HepG2 (cell line): ENCODE data around the gene PARVB. TPM values are rescaled to one million over a fixed set of nuclear protein-coding genes. Genes with fewer than 3 reads are reported as not detected.

Source experiments
- ATAC-seq: fragments of 200-7000 bp; cut with Tn5 transposase; 3 replicates; pipeline ENCODE4 v1.9.1; 2020; ENCODE audit warnings: mild to moderate bottlenecking, moderate library complexity
- BruUV-seq: library from RNA; stranded (reverse); fragments of 400-500 nt; replicated peaks from 2 replicates; lab custom pipeline; 2021; lab: Mats Ljungman, UMichigan
- CTCF ChIA-PET: fragments of 300-600 bp; formaldehyde crosslinking; extraction: SDS; loops from one replicate; lab custom pipeline; 2021; ENCODE audit warnings: low total read pairs, inconsistent platforms, low intra/inter-chr PET ratio; lab: Yijun Ruan, JAX
- POLR2A ChIA-PET: fragments of 350-600 bp; sonication (Branson Sonifier 250); formaldehyde crosslinking; loops from one replicate; lab custom pipeline; 2020; ENCODE audit warnings: antibody characterized with exemption, inconsistent platforms; lab: Yijun Ruan, JAX
- DNase-seq: peaks from one replicate; pipeline ENCODE4 v3.0.0-alpha.2; 2015; ENCODE audit warnings: low spot score
- FAIRE-seq: peaks from 3 replicates; lab custom pipeline; 2011; peaks lifted over from hg19 to GRCh38; lab: Jason Lieb, UNC
- H2AFZ ChIP-seq: one replicate; pipeline ENCODE4 v1.6.1; 2011; ENCODE audit warnings: low read length, inconsistent platforms
- H3K27ac ChIP-seq: fragments of 300-600 bp; 3 replicates; pipeline ENCODE4 v1.8.0; 2011; ENCODE audit warnings: mixed run types, mild to moderate bottlenecking, mixed read lengths, low read length, inconsistent platforms; ENCODE audit not compliant: insufficient read depth; ENCODE audit errors: extremely low read length
- H3K27me3 ChIP-seq, 2 experiments: fragments of 200-600 bp in 1 of 2; 2 replicates in 1 of 2; 3 replicates in 1 of 2; pipeline versions ENCODE4 v1.6.0 to v1.8.0; 2011; ENCODE audit warnings: low read length in 2 of 2, mild to moderate bottlenecking in 2 of 2, moderate library complexity in 2 of 2, inconsistent platforms in 1 of 2; ENCODE audit not compliant: insufficient read depth in 2 of 2, control insufficient read depth in 1 of 2
- H3K36me3 ChIP-seq, 2 experiments: fragments of 200-600 bp in 1 of 2; replicated peaks in 1 of 2; 2 replicates in 1 of 2; 3 replicates in 1 of 2; pipeline versions ENCODE4 v1.5.1 to v1.8.0; 2011; ENCODE audit warnings: low read length in 2 of 2, inconsistent platforms in 1 of 2; ENCODE audit not compliant: insufficient read depth in 2 of 2, control insufficient read depth in 1 of 2
- H3K4me1 ChIP-seq: 2 replicates; pipeline ENCODE4 v1.5.1; 2012; ENCODE audit warnings: low read length, inconsistent platforms; ENCODE audit not compliant: insufficient read depth
- H3K4me2 ChIP-seq: 2 replicates; pipeline ENCODE4 v1.6.0; 2011; ENCODE audit warnings: low read depth, low read length, inconsistent platforms
- H3K4me3 ChIP-seq, 3 experiments: fragments of 200-600 bp in 1 of 3; sonication (generic), shearing (Covaris generic) in 1 of 3; replicated peaks in 1 of 3; 2 replicates each; pipeline ENCODE4 v1.5.1; 2011 to 2016; ENCODE audit warnings: low read length in 3 of 3, inconsistent platforms in 2 of 3, low read depth in 2 of 3, mild to moderate bottlenecking in 2 of 3, control low read depth in 1 of 3, mixed read lengths in 1 of 3; ENCODE audit not compliant: insufficient read depth in 1 of 3
- H3K79me2 ChIP-seq: one replicate; pipeline ENCODE4 v1.6.1; 2011; ENCODE audit warnings: low read length, inconsistent platforms; ENCODE audit not compliant: insufficient read depth
- H3K9ac ChIP-seq: 2 replicates; pipeline ENCODE4 v1.6.0; 2011; ENCODE audit warnings: mild to moderate bottlenecking, low read depth, low read length, inconsistent platforms; ENCODE audit not compliant: insufficient read depth
- H3K9me3 ChIP-seq: 2 replicates; pipeline ENCODE4 v1.5.1; 2012; ENCODE audit warnings: mild to moderate bottlenecking, low read length
- H4K20me1 ChIP-seq: 2 replicates; pipeline ENCODE4 v1.6.0; 2011; ENCODE audit warnings: inconsistent platforms, mild to moderate bottlenecking, low read length, moderate library complexity; ENCODE audit not compliant: insufficient read depth
- CEBPZ ChIP-seq: IDR thresholded peaks from 2 replicates; pipeline ENCODE4 v1.6.1; 2012; ENCODE audit warnings: low read length, improper control_type of control experiment
- EHMT2 ChIP-seq: fragments of 200-600 bp; sonication (generic); IDR thresholded peaks from 2 replicates; pipeline ENCODE4 v1.7.0; 2017; ENCODE audit warnings: antibody characterized with exemption, low read depth, low read length, borderline replicate concordance
- HHEX ChIP-seq: IDR thresholded peaks from 2 replicates; pipeline ENCODE4 v1.6.1; 2016; ENCODE audit warnings: control low read depth
- POGK ChIP-seq: sonication (generic); formaldehyde crosslinking; conservative IDR thresholded peaks from 2 replicates; pipeline ENCODE4 v1.8.0; 2022; ENCODE audit warnings: mild to moderate bottlenecking, moderate library complexity, missing genetic modification reagents
- RAD51 ChIP-seq: fragments of 450-650 bp; IDR thresholded peaks from 2 replicates; pipeline ENCODE4 v1.6.1; 2016; ENCODE audit warnings: borderline replicate concordance
- RELA ChIP-seq: sonication (generic); formaldehyde crosslinking; IDR thresholded peaks from 2 replicates; pipeline ENCODE4 v1.4.0; 2020; ENCODE audit warnings: missing genetic modification reagents
- SPEN ChIP-seq: sonication (generic); formaldehyde crosslinking; IDR thresholded peaks from 2 replicates; pipeline ENCODE4 v1.5.1; 2020; ENCODE audit warnings: low read depth, mild to moderate bottlenecking, missing genetic modification reagents
- TAF15 ChIP-seq: fragments of 200-400 bp; formaldehyde crosslinking; IDR thresholded peaks from one replicate; pipeline ENCODE4 v1.6.1; 2018; ENCODE audit warnings: mild to moderate bottlenecking, low read depth, low read length; ENCODE audit not compliant: poor library complexity, severe bottlenecking
- ZMYM4 ChIP-seq: sonication (generic); formaldehyde crosslinking; IDR thresholded peaks from 2 replicates; pipeline ENCODE4 v1.8.1; 2023; ENCODE audit warnings: mild to moderate bottlenecking, missing genetic modification reagents
- WGBS: methylation state at CpG from one replicate; pipeline ENCODE4 v1.1.6; 2017; ENCODE audit warnings: low lambda C conversion rate; 5-methylcytosine and 5-hydroxymethylcytosine counted together
- in situ Hi-C: cut with HindIII; loops from 2 replicates; pipeline ENCODE4 v1.10.0; 2017; ENCODE audit warnings: low pct_unique_long_range_greater_than_20kb; ENCODE audit not compliant: extremely low pct_ligation_motif_present
- intact Hi-C: fragments of 100-400 bp; cut with micrococcal nuclease; formaldehyde crosslinking; loops from one replicate; pipeline ENCODE4 v1.10.0; 2022; ENCODE audit not compliant: unreplicated experiment
- polyA plus RNA-seq, 8 experiments: library from polyadenylated mRNA; depleted of rRNA in 3 of 8; stranded (reverse) in 7 of 8; unstranded in 1 of 8; fragments of >200 nt; fragmentation: Illumina TruSeq in 4 of 8; extraction: Trizol in 4 of 8; gene quantifications; 2 replicates each; pipeline versions ENCODE4 v1.2.1 to v1.2.3, GENCODE V29; 2011 to 2016; ENCODE audit warnings: low read depth in 4 of 8, missing spikeins in 1 of 8, mixed read lengths in 1 of 8; ENCODE audit not compliant: insufficient read depth in 1 of 8
- total RNA-seq, 5 experiments: library from RNA; depleted of rRNA; stranded (reverse); fragments of >200 nt; fragmentation: Illumina TruSeq; extraction: Trizol; gene quantifications; 2 replicates each; pipeline ENCODE4 v1.2.3, GENCODE V29; 2016; ENCODE audit warnings: low read depth in 1 of 5
- TF ChIP-seq, protein P1 (sequence below): sonication (generic); formaldehyde crosslinking; IDR thresholded peaks from 2 replicates; pipeline ENCODE4 v1.8.0; 2022; ENCODE audit warnings: missing genetic modification reagents, mild to moderate bottlenecking, borderline replicate concordance

PARVB gene
- total and polyA plus RNA-seq, 2 of the 13 experiments (the other 11 are each of a cell fraction or from before 2014, with no cell fraction given): 0.11 to 0.15 TPM

GRCh38 chr22:44188316-44188715 is 164.2 kb downstream of the PARVB start:
- TF ChIP-seq ZMYM4 (CRISPR knock-in tag): no peak
- TF ChIP-seq SPEN (CRISPR knock-in tag): no peak
- TF ChIP-seq RELA (CRISPR knock-in tag): no peak
- no peak for TF ChIP-seq RAD51
- TF ChIP-seq, protein P1, sequence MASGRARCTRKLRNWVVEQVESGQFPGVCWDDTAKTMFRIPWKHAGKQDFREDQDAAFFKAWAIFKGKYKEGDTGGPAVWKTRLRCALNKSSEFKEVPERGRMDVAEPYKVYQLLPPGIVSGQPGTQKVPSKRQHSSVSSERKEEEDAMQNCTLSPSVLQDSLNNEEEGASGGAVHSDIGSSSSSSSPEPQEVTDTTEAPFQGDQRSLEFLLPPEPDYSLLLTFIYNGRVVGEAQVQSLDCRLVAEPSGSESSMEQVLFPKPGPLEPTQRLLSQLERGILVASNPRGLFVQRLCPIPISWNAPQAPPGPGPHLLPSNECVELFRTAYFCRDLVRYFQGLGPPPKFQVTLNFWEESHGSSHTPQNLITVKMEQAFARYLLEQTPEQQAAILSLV (CRISPR knock-in tag): no peak
- TF ChIP-seq HHEX (CRISPR knock-in tag): no peak
- TF ChIP-seq CEBPZ: no peak
- no peak for TF ChIP-seq POGK (CRISPR knock-in tag)
- TF ChIP-seq EHMT2: no peak
- no peak for TF ChIP-seq TAF15
- no peaks in the 10 kb centered on the region for H3K79me2 ChIP-seq
- no peaks in the 10 kb centered on the region for H4K20me1 ChIP-seq
- intact Hi-C loops: no loop called here
- H3K4me3 ChIP-seq: no peak overlapping the region
- DNase-seq: no peak
- no peaks in the 10 kb centered on the region for H3K36me3 ChIP-seq
- no peaks in the 10 kb centered on the region for H3K4me1 ChIP-seq
- H3K9ac ChIP-seq: no peak overlapping the region
- FAIRE-seq: no peak
- ChIA-PET POLR2A (no interaction called here), CTCF (no interaction called here)
- H3K9me3 ChIP-seq: no peaks in the 10 kb centered on the region
- no peak overlapping the region for H2AFZ ChIP-seq
- 59% methylated on average over 5 of the region's 8 CpGs for WGBS
- no peak for ATAC-seq
- H3K4me2 ChIP-seq: no peak overlapping the region
- in situ Hi-C loops: no loop called here
- peaks cover 1 to 23% of the 10 kb centered on the region in 2 experiments; a peak in 3 of 5 replicates for H3K27me3 ChIP-seq
- H3K27ac ChIP-seq: no peak overlapping the region
- no TSS peak for BruUV-seq
